ENCODE measurements around the gene CCDC63. TPM values are rescaled to one million over a fixed set of nuclear protein-coding genes. Genes with fewer than 3 reads are reported as not detected.

The CCDC63 gene
- total and polyA plus RNA-seq, 4 donors = not detected

GRCh38 chr12:110921262-110921661 lies 74.5 kb downstream of the CCDC63 start:
- WGBS, 2 donors = 74 to 88% methylated on average over 10 of the region's 10 CpGs
- no peak for ATAC-seq (ENCODE audit: insufficient read depth, low FRiP score)
- DNase-seq = no peak

GRCh38 chr12:110922652-110923051 lies 75.9 kb downstream of the CCDC63 start:
- DNase-seq (no peak), ATAC-seq (ENCODE audit: insufficient read depth, low FRiP score) (no peak)
- peaks cover 0 to 9% (median 0%) of the 10 kb centered on the region in 3 donors for H3K27me3 ChIP-seq (ENCODE audit: control insufficient read depth in 3 of 3, insufficient read depth in 3 of 3, low read length in 2 of 3)
- WGBS, 2 donors = 65 to 77% methylated on average over 7 of the region's 7 CpGs
- H3K9ac ChIP-seq (ENCODE audit: insufficient read depth in 1 of 2, low read length in 2 of 2) = no peak overlapping the region
- no peaks in the 10 kb centered on the region for H3K4me1 ChIP-seq (ENCODE audit: control insufficient read depth in 5 of 5, insufficient read depth in 5 of 5, low read length in 5 of 5)
- no peak for TF ChIP-seq CTCF (IDR thresholded peaks at IDR 0.05; ENCODE audit: control extremely low read depth, extremely low read depth)
- H3K36me3 ChIP-seq (ENCODE audit: control insufficient read depth in 4 of 4, insufficient read depth in 4 of 4, low read length in 4 of 4) = no peaks in the 10 kb centered on the region
- no peak overlapping the region for H3K4me3 ChIP-seq
- no peaks in the 10 kb centered on the region for H3K9me3 ChIP-seq (ENCODE audit: control insufficient read depth in 4 of 4, insufficient read depth in 3 of 4, low read length in 3 of 4)
- no peak overlapping the region for H3K27ac ChIP-seq (ENCODE audit: low read depth in 1 of 2, low read length in 1 of 2)

More at GRCh38 chr12:110921262-110921661, 74.5 kb downstream of the CCDC63 start:
- Histone ChIP-seq H3K4me3 (peak overlapping the region; percentile 11), H3K36me3 (ENCODE audit: control insufficient read depth in 4 of 4, insufficient read depth in 4 of 4, low read length in 4 of 4) (no peaks in the 10 kb centered on the region), H3K9me3 (ENCODE audit: control insufficient read depth in 4 of 4, insufficient read depth in 3 of 4, low read length in 3 of 4) (no peaks in the 10 kb centered on the region), H3K9ac (ENCODE audit: insufficient read depth in 1 of 2, low read length in 2 of 2) (no peak overlapping the region), H3K27me3 (ENCODE audit: control insufficient read depth in 3 of 3, insufficient read depth in 3 of 3, low read length in 2 of 3) (peaks cover 0 to 9% (median 0%) of the 10 kb centered on the region in 3 donors), H3K4me1 (ENCODE audit: control insufficient read depth in 5 of 5, insufficient read depth in 5 of 5, low read length in 5 of 5) (no peaks in the 10 kb centered on the region), H3K27ac (ENCODE audit: low read depth in 1 of 2, low read length in 1 of 2) (peak overlapping the region in 1 of 2 donors; percentile 91)
- no peak for TF ChIP-seq CTCF (IDR thresholded peaks at IDR 0.05; ENCODE audit: control extremely low read depth, extremely low read depth)

- Histone ChIP-seq H3K27ac (ENCODE audit: low read depth in 1 of 2, low read length in 1 of 2) (no peak overlapping the region), H3K27me3 (ENCODE audit: control insufficient read depth in 3 of 3, insufficient read depth in 3 of 3, low read length in 2 of 3) (peaks cover 0 to 9% (median 0%) of the 10 kb centered on the region in 3 donors), H3K4me3 (no peak overlapping the region), H3K36me3 (ENCODE audit: control insufficient read depth in 4 of 4, insufficient read depth in 4 of 4, low read length in 4 of 4) (no peaks in the 10 kb centered on the region), H3K9me3 (ENCODE audit: control insufficient read depth in 4 of 4, insufficient read depth in 3 of 4, low read length in 3 of 4) (no peaks in the 10 kb centered on the region), H3K4me1 (ENCODE audit: control insufficient read depth in 5 of 5, insufficient read depth in 5 of 5, low read length in 5 of 5) (no peaks in the 10 kb centered on the region), H3K9ac (ENCODE audit: insufficient read depth in 1 of 2, low read length in 2 of 2) (no peak overlapping the region)
- no peak for DNase-seq
- no peak for ATAC-seq (ENCODE audit: insufficient read depth, low FRiP score)
- no peak for TF ChIP-seq CTCF (IDR thresholded peaks at IDR 0.05; ENCODE audit: control extremely low read depth, extremely low read depth)
- 82 to 92% methylated on average over 4 of the region's 4 CpGs for WGBS, 2 donors
These were observed 76.4 kb downstream of the CCDC63 start for GRCh38 chr12:110923192-110923591.

Data from lung (tissue), 12 donors.